ENCODE data around the gene PCGF3. TPM values are rescaled to one million over a fixed set of nuclear protein-coding genes. Genes with fewer than 3 reads are reported as not detected.

Gene PCGF3
- total RNA-seq, 4 donors from 2014 or later, result 40.0 to 57.6 (median 46.9) TPM

GRCh38 chr4:818106-818921 is 112.7 kb downstream of the PCGF3 start:
- Histone ChIP-seq H3K36me3 (no peaks in the 10 kb centered on the region), H3K27me3 (peaks cover 0 to 98% (median under 1%) of the 10 kb centered on the region in 4 donors), H3K9me3 (peaks cover 0 to 4% (median 0%) of the 10 kb centered on the region in 3 donors), H3K27ac (no peak overlapping the region), H3K4me1 (peaks cover 0 to 4% (median 0%) of the 10 kb centered on the region in 3 donors), H3K4me3 (no peak overlapping the region)
- intact Hi-C loops (cut with DNase I), result no loop called here
- DNase-seq, result no peak
- no peak for TF ChIP-seq POLR2A (IDR thresholded peaks at IDR 0.05)
- TF ChIP-seq, protein P1, sequence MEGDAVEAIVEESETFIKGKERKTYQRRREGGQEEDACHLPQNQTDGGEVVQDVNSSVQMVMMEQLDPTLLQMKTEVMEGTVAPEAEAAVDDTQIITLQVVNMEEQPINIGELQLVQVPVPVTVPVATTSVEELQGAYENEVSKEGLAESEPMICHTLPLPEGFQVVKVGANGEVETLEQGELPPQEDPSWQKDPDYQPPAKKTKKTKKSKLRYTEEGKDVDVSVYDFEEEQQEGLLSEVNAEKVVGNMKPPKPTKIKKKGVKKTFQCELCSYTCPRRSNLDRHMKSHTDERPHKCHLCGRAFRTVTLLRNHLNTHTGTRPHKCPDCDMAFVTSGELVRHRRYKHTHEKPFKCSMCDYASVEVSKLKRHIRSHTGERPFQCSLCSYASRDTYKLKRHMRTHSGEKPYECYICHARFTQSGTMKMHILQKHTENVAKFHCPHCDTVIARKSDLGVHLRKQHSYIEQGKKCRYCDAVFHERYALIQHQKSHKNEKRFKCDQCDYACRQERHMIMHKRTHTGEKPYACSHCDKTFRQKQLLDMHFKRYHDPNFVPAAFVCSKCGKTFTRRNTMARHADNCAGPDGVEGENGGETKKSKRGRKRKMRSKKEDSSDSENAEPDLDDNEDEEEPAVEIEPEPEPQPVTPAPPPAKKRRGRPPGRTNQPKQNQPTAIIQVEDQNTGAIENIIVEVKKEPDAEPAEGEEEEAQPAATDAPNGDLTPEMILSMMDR (IDR thresholded peaks at IDR 0.05), result no peak
- 82 to 87% methylated on average over 14 to 27 of the region's 42 CpGs for WGBS, 2 donors

GRCh38 chr4:819401-820229 is 114.0 kb downstream of the PCGF3 start:
- Histone ChIP-seq H3K9me3 (peaks cover 0 to 4% (median 0%) of the 10 kb centered on the region in 3 donors), H3K4me1 (peaks cover 0 to 2% (median 0%) of the 10 kb centered on the region in 3 donors), H3K27ac (no peak overlapping the region), H3K4me3 (no peak overlapping the region), H3K36me3 (no peaks in the 10 kb centered on the region), H3K27me3 (peaks cover 4 to 98% (median 12%) of the 10 kb centered on the region in 4 donors)
- DNase-seq, result no peak
- intact Hi-C loops (cut with DNase I), result no loop called here
- WGBS, 2 donors, result 88 to 92% methylated on average over 12 to 14 of the region's 20 CpGs
- TF ChIP-seq, protein P1 (IDR thresholded peaks at IDR 0.05), result no peak
- TF ChIP-seq POLR2A (IDR thresholded peaks at IDR 0.05), result no peak

Other genes starting within 250 kb of the PCGF3 start
- gene ZNF721, start 206.7 kb upstream of the PCGF3 start, total RNA-seq, result 10 to 100 TPM in 3 of 4 donors, 1 to 10 TPM in 1; 6.7 to 26.5 (median 15.0) TPM
- 10 to 100 TPM; 30.2 to 46.2 (median 34.2) TPM for gene PIGG, start 206.6 kb upstream of the PCGF3 start, total RNA-seq
- under 1 TPM in 1 of 4 donors, not detected in 3; 0.19 TPM for gene TMEM271, start 129.5 kb upstream of the PCGF3 start, total RNA-seq
- 1 to 10 TPM in 2 of 4 donors, under 1 TPM in 2; 0.19 to 4.4 (median 1.7) TPM for gene PDE6B, start 80.3 kb upstream of the PCGF3 start, total RNA-seq
- gene ATP5ME, start 31.6 kb upstream of the PCGF3 start, total RNA-seq, result 100 to 1,000 TPM in 2 of 4 donors, 10 to 100 TPM in 2; 74.5 to 126 (median 103) TPM
- 10 to 100 TPM in 2 of 4 donors, 1 to 10 TPM in 2; 7.2 to 19.5 (median 12.8) TPM for gene MYL5, start 31.3 kb upstream of the PCGF3 start, total RNA-seq
- 1 to 10 TPM; 2.5 to 6.5 (median 4.7) TPM for gene SLC49A3, start 16.7 kb upstream of the PCGF3 start, total RNA-seq
- under 1 TPM in 2 of 4 donors, not detected in 2; 0.44 to 0.57 TPM for gene CPLX1, start 120.3 kb downstream of the PCGF3 start, total RNA-seq
- 10 to 100 TPM; 70.6 to 97.8 (median 80.7) TPM for gene GAK, start 226.5 kb downstream of the PCGF3 start, total RNA-seq
- gene TMEM175, start 226.6 kb downstream of the PCGF3 start, total RNA-seq, result 10 to 100 TPM in 3 of 4 donors, 1 to 10 TPM in 1; 8.4 to 22.9 (median 19.7) TPM